ENCODE data around the gene NEURL1. TPM values are rescaled to one million over a fixed set of nuclear protein-coding genes. Genes with fewer than 3 reads are reported as not detected.
"Not testable (repeated sequence)": the region's sequence is repeated elsewhere in the genome, so short reads cannot be mapped to it uniquely, and the experiment has no call there.

Gene NEURL1
- total RNA-seq, 2 experiments from 2014 or later: 1.1 TPM

DNA sequence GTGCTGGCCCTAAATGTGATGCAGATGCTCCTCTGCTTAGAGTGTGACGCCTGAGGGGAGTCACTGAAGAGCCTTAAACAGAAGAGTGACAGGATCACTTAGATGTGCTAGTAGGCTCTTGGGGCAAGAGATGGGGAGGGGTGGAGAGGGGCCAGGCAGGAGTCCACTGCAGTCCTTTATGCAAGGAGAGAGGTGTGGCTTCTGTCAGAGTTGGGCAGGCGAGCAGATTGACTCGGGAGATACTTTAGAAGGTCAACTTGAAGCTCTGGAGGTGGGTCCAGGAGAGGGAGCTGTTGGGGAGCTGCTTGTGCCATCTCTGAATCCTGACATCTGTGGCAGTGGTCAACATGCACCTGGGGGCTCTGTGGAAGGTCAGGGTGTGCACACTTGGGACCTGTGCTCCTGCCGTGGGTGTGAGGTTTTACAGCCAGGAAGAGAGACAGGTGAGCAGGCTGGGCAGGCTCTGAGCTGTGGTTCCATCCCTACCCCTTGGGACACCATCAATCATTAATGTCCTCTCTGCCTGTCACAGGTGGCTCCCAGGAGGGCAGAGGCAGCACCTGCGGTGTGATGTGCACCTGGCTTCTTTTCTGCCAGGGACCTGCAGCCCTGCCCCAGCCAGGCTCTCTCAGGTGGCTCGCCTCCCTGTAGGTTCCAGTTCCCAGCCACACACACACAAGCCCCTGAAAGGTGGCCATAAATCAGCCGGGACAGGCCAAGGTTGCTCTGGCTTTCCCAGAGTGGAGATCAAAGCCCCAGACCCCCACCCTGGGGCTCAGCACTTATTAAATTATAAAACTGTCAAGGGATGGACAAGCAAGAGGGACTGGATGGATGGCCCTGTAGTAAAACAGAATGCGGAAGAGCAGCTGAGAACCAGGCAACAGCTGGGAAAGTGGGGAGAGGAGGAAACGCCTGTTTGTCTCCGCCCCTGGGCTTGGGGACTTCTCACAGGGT, 14.0 kb downstream of the NEURL1 start:
- ATAC-seq: no peak
- H3K27ac Mint-ChIP-seq: no peak overlapping the region
- peaks cover 8% of the 10 kb centered on the region for H3K4me1 Mint-ChIP-seq (ENCODE audit: low read depth)
- no peak for DNase-seq
- ChIA-PET CTCF (no interaction called here), POLR2A (interaction anchor here (1.2 kb wide), 1 partner anchor 57 kb away, joined by 3 read pairs; no protein-coding TSS in a partner anchor)
- H3K9me3 Mint-ChIP-seq (ENCODE audit: insufficient read depth): no peaks in the 10 kb centered on the region
- H3K4me3 Mint-ChIP-seq: no peak overlapping the region
- no peaks in the 10 kb centered on the region for H3K36me3 Mint-ChIP-seq (ENCODE audit: low read depth)
- peaks cover 36% of the 10 kb centered on the region for H3K27me3 Mint-ChIP-seq (ENCODE audit: low read depth)

DNA sequence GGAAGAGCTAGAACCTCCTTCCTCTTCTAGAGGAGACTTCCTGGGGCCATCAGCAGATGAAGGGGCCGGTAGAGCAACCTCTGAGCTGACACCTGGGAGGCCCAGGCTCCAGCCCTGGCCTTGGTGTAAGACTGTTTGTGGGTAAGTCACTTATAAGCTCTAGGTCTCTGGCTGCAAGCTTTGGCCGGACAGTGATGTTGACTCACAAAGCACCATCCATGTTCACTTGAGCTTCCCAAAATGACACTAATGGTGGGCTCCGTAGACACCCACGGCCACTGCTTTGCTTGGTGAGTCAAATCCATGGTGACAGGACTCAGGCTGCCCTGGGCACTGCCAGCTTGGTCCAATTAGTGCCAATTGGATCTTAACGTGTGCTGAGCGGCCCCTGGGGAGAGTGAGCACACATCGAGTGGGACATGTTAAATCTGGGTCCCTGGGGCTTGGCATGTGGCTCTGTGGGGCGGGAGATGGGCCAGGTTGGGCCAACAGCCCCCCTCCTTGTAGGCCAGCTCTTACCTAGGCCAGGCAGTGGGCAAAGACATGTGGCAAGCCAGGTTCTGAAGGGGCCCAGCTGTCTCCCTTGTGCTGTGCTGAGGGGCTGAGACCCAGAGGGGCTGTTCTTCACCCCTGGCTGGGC, 16.7 kb downstream of the NEURL1 start:
- no peak overlapping the region for H3K4me3 Mint-ChIP-seq
- ChIA-PET CTCF (interaction anchor here (1.6 kb wide), 1 partner anchor 53 kb away, joined by 4 read pairs; no protein-coding TSS in a partner anchor), POLR2A (no interaction called here)
- H3K4me1 Mint-ChIP-seq (ENCODE audit: low read depth): no peaks in the 10 kb centered on the region
- H3K36me3 Mint-ChIP-seq (ENCODE audit: low read depth): no peaks in the 10 kb centered on the region
- no peak overlapping the region for H3K27ac Mint-ChIP-seq
- ATAC-seq: no peak
- H3K27me3 Mint-ChIP-seq (ENCODE audit: low read depth): peaks cover 25% of the 10 kb centered on the region
- H3K9me3 Mint-ChIP-seq (ENCODE audit: insufficient read depth): no peaks in the 10 kb centered on the region
- DNase-seq: no peak

DNA sequence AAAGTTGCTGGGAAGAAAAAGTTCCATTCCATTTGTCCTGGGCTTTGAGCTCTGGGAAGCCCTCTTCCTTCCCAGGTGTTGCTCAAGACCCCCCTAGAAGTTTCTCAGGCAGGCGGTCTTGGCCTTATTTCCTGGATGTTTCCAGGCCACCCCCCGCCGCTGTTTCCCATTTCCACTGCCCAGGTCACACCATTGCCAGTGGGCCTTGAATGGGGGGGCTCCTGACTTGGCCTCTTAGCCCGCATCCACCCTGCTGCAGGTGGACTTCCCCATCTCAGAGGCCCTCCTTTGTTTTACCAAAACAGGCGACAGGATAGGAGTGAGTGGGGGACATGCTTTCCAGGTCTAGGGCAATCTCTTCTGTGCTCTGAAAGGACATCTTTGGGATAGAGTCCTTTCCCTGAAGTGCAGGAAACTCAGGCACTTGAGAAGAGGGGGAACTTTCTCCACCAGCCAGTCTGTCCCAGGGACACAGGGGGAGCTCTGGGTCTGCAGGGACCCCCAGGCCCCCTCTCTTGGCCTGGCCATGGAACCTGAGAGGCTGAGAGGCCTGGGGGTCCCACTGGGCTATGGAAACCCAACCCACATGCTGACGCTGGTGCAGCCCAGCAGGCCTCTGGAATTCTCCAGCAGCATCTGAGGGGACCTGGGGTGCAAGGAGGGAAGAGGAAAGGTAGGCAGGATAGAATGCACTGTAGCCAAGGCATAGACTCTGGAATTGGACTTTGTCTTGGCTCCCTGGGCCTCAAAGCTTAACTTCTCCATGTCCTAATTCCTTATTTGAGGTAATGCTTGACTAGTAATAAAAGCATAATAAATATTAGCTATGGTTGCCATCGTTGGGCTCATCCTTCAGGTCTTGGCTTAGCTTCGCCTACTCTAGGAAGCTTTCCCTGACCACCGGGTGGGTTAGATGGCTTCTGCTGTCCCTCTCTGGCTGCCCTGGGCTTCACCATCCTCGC, 17.6 kb downstream of the NEURL1 start:
- Mint-ChIP-seq H3K27me3 (ENCODE audit: low read depth) (peaks cover 21% of the 10 kb centered on the region), H3K27ac (no peak overlapping the region), H3K36me3 (ENCODE audit: low read depth) (no peaks in the 10 kb centered on the region), H3K4me3 (no peak overlapping the region), H3K4me1 (ENCODE audit: low read depth) (peaks cover 2% of the 10 kb centered on the region), H3K9me3 (ENCODE audit: insufficient read depth) (no peaks in the 10 kb centered on the region)
- ATAC-seq (no peak), DNase-seq (no peak)
- POLR2A ChIA-PET: no interaction called here
- CTCF ChIA-PET: no interaction called here

DNA sequence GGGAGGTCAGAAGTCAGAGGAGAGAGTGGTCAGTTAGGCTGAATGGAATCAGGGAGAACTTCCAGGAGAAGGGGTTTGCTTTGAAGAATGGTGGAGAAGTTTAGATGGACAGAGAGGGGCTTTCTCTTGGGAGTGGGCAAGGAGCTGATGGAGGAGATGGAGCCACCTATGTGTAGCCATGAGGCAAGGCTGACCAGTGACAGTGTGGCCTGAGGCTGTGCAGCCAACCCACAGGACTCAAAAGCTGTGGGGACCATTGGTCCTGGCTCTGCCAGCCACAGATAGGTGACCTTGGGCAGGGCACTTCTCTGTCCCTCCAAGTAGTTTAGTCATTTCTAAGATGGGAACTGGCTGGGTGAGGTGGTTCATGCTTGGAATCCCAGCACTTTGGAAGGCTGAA, 18.7 kb downstream of the NEURL1 start:
- Mint-ChIP-seq H3K27me3 (ENCODE audit: low read depth) (peaks cover 15% of the 10 kb centered on the region), H3K27ac (no peak overlapping the region), H3K36me3 (ENCODE audit: low read depth) (no peaks in the 10 kb centered on the region), H3K4me1 (ENCODE audit: low read depth) (peaks cover 2% of the 10 kb centered on the region), H3K4me3 (no peak overlapping the region), H3K9me3 (ENCODE audit: insufficient read depth) (no peaks in the 10 kb centered on the region)
- ATAC-seq (no peak), DNase-seq (no peak)
- ChIA-PET CTCF (no interaction called here), POLR2A (no interaction called here)

- Mint-ChIP-seq H3K27me3 (ENCODE audit: low read depth) (peaks cover 14% of the 10 kb centered on the region), H3K4me3 (no peak overlapping the region), H3K9me3 (ENCODE audit: insufficient read depth) (no peaks in the 10 kb centered on the region), H3K36me3 (ENCODE audit: low read depth) (no peaks in the 10 kb centered on the region), H3K4me1 (ENCODE audit: low read depth) (peaks cover 2% of the 10 kb centered on the region), H3K27ac (no peak overlapping the region)
- POLR2A ChIA-PET: no interaction called here
- DNase-seq (no peak), ATAC-seq (no peak)
- CTCF ChIA-PET: no interaction called here
Observed at GRCh38 chr10:103512591-103513379, 19.3 kb downstream of the NEURL1 start.

DNA sequence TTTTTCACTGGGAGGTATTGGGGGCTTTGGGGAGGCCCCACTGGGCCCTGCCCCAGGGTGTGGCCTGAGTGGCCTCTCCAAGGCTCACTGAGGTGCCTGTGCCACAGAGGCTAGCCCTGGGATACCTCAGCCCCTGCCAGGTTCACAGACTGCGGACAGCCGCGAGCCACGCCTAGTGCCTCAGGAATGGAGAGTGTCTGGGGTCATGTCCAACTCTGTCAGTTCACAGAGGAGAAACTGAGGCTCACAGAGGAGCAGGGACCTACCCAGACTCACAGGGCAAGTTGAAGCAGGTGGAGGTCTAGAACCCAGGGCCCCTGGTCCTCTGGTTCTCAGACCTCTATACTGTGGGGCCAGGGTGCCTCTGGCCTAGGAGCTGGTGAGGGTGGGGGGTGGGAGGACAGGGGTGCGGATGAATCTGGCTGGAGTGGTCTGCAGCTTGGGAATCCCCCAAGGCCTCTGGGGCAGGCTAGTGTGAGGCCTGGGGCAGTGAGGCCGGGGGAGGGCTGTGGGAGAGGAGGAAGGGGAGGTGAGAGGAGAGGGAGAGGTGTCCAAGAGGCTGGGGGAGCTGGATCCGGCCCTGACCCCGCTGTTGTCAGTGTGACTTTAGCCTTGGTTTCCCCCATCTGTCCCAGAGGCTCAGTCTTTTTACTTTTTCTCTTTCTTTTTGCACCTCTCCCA, 20.0 kb downstream of the NEURL1 start:
- ChIA-PET CTCF (no interaction called here), POLR2A (no interaction called here)
- no peaks in the 10 kb centered on the region for H3K36me3 Mint-ChIP-seq (ENCODE audit: low read depth)

DNA sequence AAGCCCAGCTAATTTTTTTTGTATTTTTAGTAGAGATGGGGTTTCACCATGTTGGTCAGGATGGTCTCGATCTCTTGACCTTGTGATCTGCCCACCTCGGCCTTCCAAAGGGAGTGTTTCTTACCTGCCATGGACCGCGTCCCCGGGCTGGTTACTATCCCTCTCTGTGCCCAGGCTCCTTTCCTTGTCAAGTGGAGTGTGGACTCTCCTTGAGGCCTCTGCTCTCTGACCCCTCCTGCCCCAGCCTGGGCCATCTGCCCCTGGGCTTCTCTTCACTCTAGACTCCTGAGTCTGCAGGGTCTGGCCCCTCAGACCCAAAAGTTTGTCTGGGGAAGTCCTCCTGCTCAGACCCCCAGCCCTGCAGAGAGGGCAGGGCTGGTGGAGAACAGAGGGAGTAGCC, 20.7 kb downstream of the NEURL1 start:
- Mint-ChIP-seq H3K4me3 (no peak overlapping the region), H3K27me3 (ENCODE audit: low read depth) (peaks cover 12% of the 10 kb centered on the region), H3K9me3 (ENCODE audit: insufficient read depth) (no peaks in the 10 kb centered on the region), H3K36me3 (ENCODE audit: low read depth) (no peaks in the 10 kb centered on the region), H3K4me1 (ENCODE audit: low read depth) (peaks cover 2% of the 10 kb centered on the region), H3K27ac (no peak overlapping the region)
- DNase-seq: no peak
- no peak for ATAC-seq
- CTCF ChIA-PET: no interaction called here
- POLR2A ChIA-PET: no interaction called here

More for the DNA sequence above, 20.0 kb downstream of the NEURL1 start:
- no peak for ATAC-seq
- Mint-ChIP-seq H3K27me3 (ENCODE audit: low read depth) (peaks cover 13% of the 10 kb centered on the region), H3K9me3 (ENCODE audit: insufficient read depth) (no peaks in the 10 kb centered on the region), H3K27ac (no peak overlapping the region), H3K4me1 (ENCODE audit: low read depth) (peaks cover 2% of the 10 kb centered on the region), H3K4me3 (no peak overlapping the region)
- no peak for DNase-seq

- Mint-ChIP-seq H3K4me3 (no peak overlapping the region), H3K9me3 (ENCODE audit: insufficient read depth) (no peaks in the 10 kb centered on the region), H3K27ac (no peak overlapping the region), H3K36me3 (ENCODE audit: low read depth) (no peaks in the 10 kb centered on the region), H3K27me3 (ENCODE audit: low read depth) (peaks cover 15% of the 10 kb centered on the region), H3K4me1 (ENCODE audit: low read depth) (peaks cover 2% of the 10 kb centered on the region)
- no peak for ATAC-seq
- ChIA-PET CTCF (no interaction called here), POLR2A (no interaction called here)
- no peak for DNase-seq
Observed at GRCh38 chr10:103517234-103518085, 24.0 kb downstream of the NEURL1 start.

GRCh38 chr10:103519798-103520197, 26.3 kb downstream of the NEURL1 start:
- H3K27me3 Mint-ChIP-seq (ENCODE audit: low read depth): peaks cover 28% of the 10 kb centered on the region
- no peak overlapping the region for H3K4me3 Mint-ChIP-seq
- ATAC-seq (no peak), DNase-seq (no peak)
- ChIA-PET CTCF (no interaction called here), POLR2A (no interaction called here)
- no peaks in the 10 kb centered on the region for H3K9me3 Mint-ChIP-seq (ENCODE audit: insufficient read depth)
- peaks cover 2% of the 10 kb centered on the region for H3K4me1 Mint-ChIP-seq (ENCODE audit: low read depth)
- H3K27ac Mint-ChIP-seq: no peak overlapping the region
- no peaks in the 10 kb centered on the region for H3K36me3 Mint-ChIP-seq (ENCODE audit: low read depth)

GRCh38 chr10:103522006-103522405, 28.5 kb downstream of the NEURL1 start:
- CTCF ChIA-PET; POLR2A ChIA-PET; H3K4me1 Mint-ChIP-seq (ENCODE audit: low read depth); H3K4me3 Mint-ChIP-seq; H3K27ac Mint-ChIP-seq; H3K9me3 Mint-ChIP-seq (ENCODE audit: insufficient read depth); H3K36me3 Mint-ChIP-seq (ENCODE audit: low read depth); DNase-seq; ATAC-seq: not testable (repeated sequence)
- H3K27me3 Mint-ChIP-seq (ENCODE audit: low read depth): peaks cover 37% of the 10 kb centered on the region
